ENCODE data around the gene OR51M1.
"Not testable (repeated sequence)": the region's sequence is repeated elsewhere in the genome, so short reads cannot be mapped to it uniquely, and the experiment has no call there.

Gene OR51M1

GRCh38 chr11:5383576-5383975 lies at the start of gene OR51M1:
TSS of gene OR51M1 (plus strand) at chr11:5383812. CDS start at chr11:5389399, 5,587 bp downstream.
- DNase-seq (ENCODE audit: low read depth, low spot score) = no peak

- no peak for DNase-seq (ENCODE audit: low read depth, low spot score)
These were observed 48.4 kb upstream of the OR51M1 start for GRCh38 chr11:5335170-5335569.

- no peak for DNase-seq (ENCODE audit: low read depth, low spot score)
These were observed 47.3 kb upstream of the OR51M1 start for GRCh38 chr11:5336331-5336730.

GRCh38 chr11:5337253-5337652 lies 46.4 kb upstream of the OR51M1 start:
- not testable (repeated sequence) for DNase-seq (ENCODE audit: low read depth, low spot score)

- no peak for DNase-seq (ENCODE audit: low read depth, low spot score)
These were observed 43.8 kb upstream of the OR51M1 start for GRCh38 chr11:5339771-5340322.

GRCh38 chr11:5343474-5344335 lies 39.9 kb upstream of the OR51M1 start, which contains the start of gene OR51B5:
TSS of gene OR51B5 (minus strand) at chr11:5343524. CDS start at chr11:5343524, 0 bp downstream.
- DNase-seq (ENCODE audit: low read depth, low spot score) = no peak

- no peak for DNase-seq (ENCODE audit: low read depth, low spot score)
These were observed 37.8 kb upstream of the OR51M1 start for GRCh38 chr11:5345831-5346230.

- DNase-seq (ENCODE audit: low read depth, low spot score) = no peak
These were observed 34.9 kb upstream of the OR51M1 start for GRCh38 chr11:5348551-5349194.

GRCh38 chr11:5349550-5349949 lies 34.1 kb upstream of the OR51M1 start:
- DNase-seq (ENCODE audit: low read depth, low spot score) = no peak

GRCh38 chr11:5351208-5351607 lies 32.4 kb upstream of the OR51M1 start, which contains the start of gene OR51B6:
TSS of gene OR51B6 (plus strand) at chr11:5351508. CDS start at chr11:5351508, 0 bp downstream.
- DNase-seq (ENCODE audit: low read depth, low spot score) = no peak

GRCh38 chr11:5356031-5356430 lies 27.6 kb upstream of the OR51M1 start:
- not testable (repeated sequence) for DNase-seq (ENCODE audit: low read depth, low spot score)

- no peak for DNase-seq (ENCODE audit: low read depth, low spot score)
These were observed 21.5 kb upstream of the OR51M1 start for GRCh38 chr11:5362017-5362625.

GRCh38 chr11:5363679-5364078 lies 19.9 kb upstream of the OR51M1 start:
- no peak for DNase-seq (ENCODE audit: low read depth, low spot score)

- no peak for DNase-seq (ENCODE audit: low read depth, low spot score)
These were observed 19.4 kb upstream of the OR51M1 start for GRCh38 chr11:5364214-5364613.

- DNase-seq (ENCODE audit: low read depth, low spot score) = not testable (repeated sequence)
These were observed 17.2 kb upstream of the OR51M1 start for GRCh38 chr11:5366365-5366764.

GRCh38 chr11:5366856-5367255 lies 16.8 kb upstream of the OR51M1 start:
- DNase-seq (ENCODE audit: low read depth, low spot score) = no peak

- DNase-seq (ENCODE audit: low read depth, low spot score) = no peak
These were observed 16.1 kb upstream of the OR51M1 start for GRCh38 chr11:5367448-5368074.

- no peak for DNase-seq (ENCODE audit: low read depth, low spot score)
These were observed 15.0 kb upstream of the OR51M1 start for GRCh38 chr11:5368502-5369043.

- peak; percentile 5 for DNase-seq (ENCODE audit: low read depth, low spot score)
These were observed 13.8 kb upstream of the OR51M1 start for GRCh38 chr11:5369789-5370188.

- DNase-seq (ENCODE audit: low read depth, low spot score) = peak; percentile 10
These were observed 2.8 kb upstream of the OR51M1 start for GRCh38 chr11:5380740-5381342.

- DNase-seq (ENCODE audit: low read depth, low spot score) = no peak
These were observed 723 bp downstream of the OR51M1 start for GRCh38 chr11:5384335-5384734.

Data from brain pericyte (primary cell).